ENCODE data around the gene PYGM. TPM values are rescaled to one million over a fixed set of nuclear protein-coding genes. Genes with fewer than 3 reads are reported as not detected.

PYGM gene
- total RNA-seq, 1 donor from 2014 or later: 5.5 TPM

DNA sequence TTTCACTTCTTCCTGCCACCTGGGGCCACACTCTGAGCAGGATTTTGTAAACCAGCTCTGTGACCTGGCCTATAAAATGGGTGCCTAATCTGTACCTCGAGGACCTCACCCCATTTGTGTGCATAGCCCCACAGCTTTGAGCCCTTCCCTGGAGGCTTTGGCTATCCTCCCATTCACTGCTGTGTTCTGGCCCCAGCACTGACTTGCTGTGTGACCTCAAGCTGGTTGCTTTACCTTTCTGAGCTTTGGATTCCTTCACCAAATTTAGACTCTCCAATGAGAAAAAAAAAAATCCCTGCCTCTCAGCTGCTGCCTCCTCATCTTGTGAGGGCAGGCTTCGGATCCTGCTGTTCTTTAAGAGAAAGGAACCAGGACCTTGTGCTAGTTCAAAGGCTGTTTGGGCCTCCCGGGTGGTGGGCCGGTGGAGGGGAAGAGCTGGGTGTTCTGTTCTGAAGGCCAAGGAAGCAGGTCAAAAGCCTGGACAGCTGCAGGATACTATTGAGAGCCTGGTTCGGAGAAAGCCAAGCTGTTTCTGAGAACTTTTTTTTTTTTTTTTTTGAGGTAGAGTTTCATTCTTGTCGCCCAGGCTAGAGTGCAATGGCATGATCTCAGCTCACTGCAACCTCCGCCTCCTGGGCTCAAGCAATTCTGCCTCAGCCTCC is 1.1 kb upstream of the PYGM start:
- Mint-ChIP-seq H3K27ac (ENCODE audit: unreplicated experiment) (no peak overlapping the region), H3K4me3 (ENCODE audit: unreplicated experiment) (peak overlapping the region; percentile 30), H3K9me3 (ENCODE audit: unreplicated experiment) (peaks cover 7% of the 10 kb centered on the region), H3K4me1 (ENCODE audit: low read depth, unreplicated experiment) (peaks cover 23% of the 10 kb centered on the region), H3K27me3 (ENCODE audit: unreplicated experiment) (peaks cover 4% of the 10 kb centered on the region), H3K36me3 (ENCODE audit: unreplicated experiment) (no peaks in the 10 kb centered on the region)
- no peak for DNase-seq
- TF ChIP-seq CTCF (IDR thresholded peaks at IDR 0.05; ENCODE audit: partially characterized antibody, unreplicated experiment): no peak

GRCh38 chr11:64759131-64759721 is 548 bp downstream of the PYGM start:
- no peaks in the 10 kb centered on the region for H3K36me3 Mint-ChIP-seq (ENCODE audit: unreplicated experiment)
- DNase-seq: no peak
- H3K27me3 Mint-ChIP-seq (ENCODE audit: unreplicated experiment): peaks cover 6% of the 10 kb centered on the region
- peaks cover 17% of the 10 kb centered on the region for H3K4me1 Mint-ChIP-seq (ENCODE audit: low read depth, unreplicated experiment)
- H3K9me3 Mint-ChIP-seq (ENCODE audit: unreplicated experiment): peaks cover 6% of the 10 kb centered on the region
- H3K27ac Mint-ChIP-seq (ENCODE audit: unreplicated experiment): no peak overlapping the region
- peak overlapping the region; percentile 52 for H3K4me3 Mint-ChIP-seq (ENCODE audit: unreplicated experiment)
- TF ChIP-seq CTCF (IDR thresholded peaks at IDR 0.05; ENCODE audit: partially characterized antibody, unreplicated experiment): no peak

GRCh38 chr11:64758330-64759079 is 1.3 kb downstream of the PYGM start:
- Mint-ChIP-seq H3K9me3 (ENCODE audit: unreplicated experiment) (peaks cover 6% of the 10 kb centered on the region), H3K27ac (ENCODE audit: unreplicated experiment) (no peak overlapping the region), H3K4me1 (ENCODE audit: low read depth, unreplicated experiment) (peaks cover 11% of the 10 kb centered on the region), H3K4me3 (ENCODE audit: unreplicated experiment) (no peak overlapping the region), H3K27me3 (ENCODE audit: unreplicated experiment) (peaks cover 6% of the 10 kb centered on the region), H3K36me3 (ENCODE audit: unreplicated experiment) (no peaks in the 10 kb centered on the region)
- DNase-seq: no peak
- TF ChIP-seq CTCF (IDR thresholded peaks at IDR 0.05; ENCODE audit: partially characterized antibody, unreplicated experiment): no peak

DNA sequence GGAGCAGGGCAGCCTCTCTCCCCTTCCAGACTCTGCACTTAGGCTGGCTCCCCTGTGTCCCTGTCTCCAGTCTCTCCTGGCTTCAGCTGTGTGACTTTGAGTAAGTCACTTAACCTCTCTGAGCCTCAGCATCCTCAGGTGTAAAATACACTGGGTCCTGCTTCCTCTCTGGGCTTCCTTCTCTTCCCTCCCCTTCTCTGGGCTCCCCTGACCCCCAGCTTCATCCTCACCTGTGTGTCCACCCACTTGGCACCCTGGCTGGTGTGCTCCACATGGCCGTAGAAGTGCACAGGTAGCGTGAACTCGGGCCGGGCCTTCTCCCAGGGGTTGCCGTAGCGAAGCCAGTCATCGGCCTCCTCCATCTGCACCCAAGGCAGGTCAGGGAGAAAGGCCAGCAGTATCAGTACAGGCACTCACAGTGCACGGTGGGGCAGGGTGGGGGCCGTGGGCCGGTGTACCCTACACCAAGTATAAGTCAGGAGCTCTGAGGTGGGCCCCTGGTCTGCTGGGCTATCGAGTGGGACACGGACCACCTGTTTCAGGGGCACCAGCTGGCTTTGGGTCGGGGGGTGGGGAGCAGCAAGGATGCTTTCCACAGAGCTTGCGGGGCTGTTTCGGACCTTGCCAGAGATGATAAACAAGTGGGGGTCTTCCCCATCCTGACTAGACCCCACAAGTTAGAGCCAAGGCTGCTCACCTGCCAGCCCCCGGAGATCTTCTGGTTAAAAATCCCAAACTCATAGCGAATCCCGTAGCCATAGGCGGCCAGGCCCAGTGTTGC is 2.0 kb downstream of the PYGM start:
- H3K9me3 Mint-ChIP-seq (ENCODE audit: unreplicated experiment): peaks cover 6% of the 10 kb centered on the region
- no peak for DNase-seq

More for the DNA sequence above, 2.0 kb downstream of the PYGM start:
- Mint-ChIP-seq H3K36me3 (ENCODE audit: unreplicated experiment) (no peaks in the 10 kb centered on the region), H3K27ac (ENCODE audit: unreplicated experiment) (no peak overlapping the region), H3K4me1 (ENCODE audit: low read depth, unreplicated experiment) (peaks cover 10% of the 10 kb centered on the region), H3K4me3 (ENCODE audit: unreplicated experiment) (peak overlapping the region; percentile 34), H3K27me3 (ENCODE audit: unreplicated experiment) (peaks cover 10% of the 10 kb centered on the region)
- TF ChIP-seq CTCF (IDR thresholded peaks at IDR 0.05; ENCODE audit: partially characterized antibody, unreplicated experiment): no peak
